Neural cell (in vitro differentiated cells): ENCODE measurements around the gene DTD1.

Experiments used
- CTCF ChIP-seq: fragments of 450-650 bp; IDR thresholded peaks from 2 replicates; pipeline ENCODE4 v1.5.1; 2014; ENCODE audit warnings: antibody characterized with exemption, mild to moderate bottlenecking, moderate library complexity; ENCODE audit not compliant: poor library complexity, severe bottlenecking
- EP300 ChIP-seq: fragments of 450-650 bp; conservative IDR thresholded peaks from 2 replicates; pipeline ENCODE4 v1.6.1; 2014; ENCODE audit warnings: antibody characterized with exemption, mild to moderate bottlenecking, moderate library complexity; ENCODE audit not compliant: poor library complexity, severe bottlenecking
- POLR2AphosphoS5 ChIP-seq: IDR thresholded peaks from 2 replicates; pipeline ENCODE4 v1.6.1; 2012
- RAD21 ChIP-seq: fragments of 450-650 bp; conservative IDR thresholded peaks from 2 replicates; pipeline ENCODE4 v1.6.1; 2014; ENCODE audit warnings: antibody characterized with exemption, mild to moderate bottlenecking, moderate library complexity

DNA sequence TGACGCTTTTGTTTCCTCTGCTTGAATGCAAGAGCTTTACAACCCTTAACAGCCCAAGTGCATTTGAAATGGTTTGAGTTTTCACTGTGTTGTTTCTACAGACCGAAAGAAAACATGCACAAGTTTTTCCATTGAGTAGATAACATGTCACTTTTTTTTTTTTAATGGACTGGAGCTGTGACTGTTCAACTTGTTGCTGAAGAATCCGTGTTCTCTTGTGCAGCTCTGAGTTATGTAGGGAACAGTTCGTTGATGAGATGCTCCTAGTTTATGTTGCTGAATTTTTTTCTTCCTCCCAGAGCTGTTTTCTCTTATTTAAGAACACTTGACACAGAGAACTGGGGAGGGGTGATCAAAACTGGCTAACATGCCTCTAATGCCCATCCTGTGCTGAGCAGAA, 89.3 kb downstream of the DTD1 start:
- TF ChIP-seq CTCF (no peak), POLR2AphosphoS5 (no peak), EP300 (no peak), RAD21 (no peak)
